HepG2 (cell line): ENCODE results near the gene NAPSA. TPM values are rescaled to one million over a fixed set of nuclear protein-coding genes. Genes with fewer than 3 reads are reported as not detected.

Source experiments
- CHD2 ChIP-seq: IDR thresholded peaks from 2 replicates; pipeline ENCODE4 v1.6.1; 2011; ENCODE audit warnings: low read depth, low read length, improper control_type of control experiment
- FOXJ3 ChIP-seq: sonication (generic); formaldehyde crosslinking; IDR thresholded peaks from 2 replicates; pipeline ENCODE4 v1.4.0; 2020; ENCODE audit warnings: missing genetic modification reagents, mild to moderate bottlenecking, borderline replicate concordance
- GABPB1 ChIP-seq: IDR thresholded peaks from 2 replicates; pipeline ENCODE4 v1.6.1; 2016; ENCODE audit warnings: mild to moderate bottlenecking, missing genetic modification reagents, moderate library complexity, missing compliant biosample characterization
- KDM5B ChIP-seq: sonication (generic); formaldehyde crosslinking; IDR thresholded peaks from 2 replicates; pipeline ENCODE4 v1.4.0; 2020; ENCODE audit warnings: missing genetic modification reagents, mild to moderate bottlenecking, borderline replicate concordance
- ZMYM4 ChIP-seq: sonication (generic); formaldehyde crosslinking; IDR thresholded peaks from 2 replicates; pipeline ENCODE4 v1.8.1; 2023; ENCODE audit warnings: mild to moderate bottlenecking, missing genetic modification reagents
- ZNF253 ChIP-seq: sonication (generic); formaldehyde crosslinking; IDR thresholded peaks from 2 replicates; pipeline ENCODE4 v1.8.0; 2022; ENCODE audit warnings: mild to moderate bottlenecking, missing genetic modification reagents, borderline replicate concordance
- ZNF619 ChIP-seq: sonication (generic); formaldehyde crosslinking; IDR thresholded peaks from 2 replicates; pipeline ENCODE4 v1.4.0; 2020; ENCODE audit warnings: mild to moderate bottlenecking, missing genetic modification reagents
- ZNF674 ChIP-seq: sonication (generic); formaldehyde crosslinking; IDR thresholded peaks from 2 replicates; pipeline ENCODE4 v1.5.0; 2020; ENCODE audit warnings: low read depth, mild to moderate bottlenecking, missing genetic modification reagents
- polyA plus RNA-seq, 8 experiments: library from polyadenylated mRNA; depleted of rRNA in 3 of 8; stranded (reverse) in 7 of 8; unstranded in 1 of 8; fragments of >200 nt; fragmentation: Illumina TruSeq in 4 of 8; extraction: Trizol in 4 of 8; gene quantifications; 2 replicates each; pipeline versions ENCODE4 v1.2.1 to v1.2.3, GENCODE V29; 2011 to 2016; ENCODE audit warnings: low read depth in 4 of 8, missing spikeins in 1 of 8, mixed read lengths in 1 of 8; ENCODE audit not compliant: insufficient read depth in 1 of 8
- total RNA-seq, 5 experiments: library from RNA; depleted of rRNA; stranded (reverse); fragments of >200 nt; fragmentation: Illumina TruSeq; extraction: Trizol; gene quantifications; 2 replicates each; pipeline ENCODE4 v1.2.3, GENCODE V29; 2016; ENCODE audit warnings: low read depth in 1 of 5
- TF ChIP-seq, protein P1 (sequence below): sonication (generic); formaldehyde crosslinking; IDR thresholded peaks from 2 replicates; pipeline ENCODE4 v1.5.0; 2020; ENCODE audit warnings: mild to moderate bottlenecking, missing genetic modification reagents, borderline replicate concordance

NAPSA gene
- total and polyA plus RNA-seq, 2 of the 13 experiments (the other 11 are each of a cell fraction or from before 2014, with no cell fraction given): not detected

DNA sequence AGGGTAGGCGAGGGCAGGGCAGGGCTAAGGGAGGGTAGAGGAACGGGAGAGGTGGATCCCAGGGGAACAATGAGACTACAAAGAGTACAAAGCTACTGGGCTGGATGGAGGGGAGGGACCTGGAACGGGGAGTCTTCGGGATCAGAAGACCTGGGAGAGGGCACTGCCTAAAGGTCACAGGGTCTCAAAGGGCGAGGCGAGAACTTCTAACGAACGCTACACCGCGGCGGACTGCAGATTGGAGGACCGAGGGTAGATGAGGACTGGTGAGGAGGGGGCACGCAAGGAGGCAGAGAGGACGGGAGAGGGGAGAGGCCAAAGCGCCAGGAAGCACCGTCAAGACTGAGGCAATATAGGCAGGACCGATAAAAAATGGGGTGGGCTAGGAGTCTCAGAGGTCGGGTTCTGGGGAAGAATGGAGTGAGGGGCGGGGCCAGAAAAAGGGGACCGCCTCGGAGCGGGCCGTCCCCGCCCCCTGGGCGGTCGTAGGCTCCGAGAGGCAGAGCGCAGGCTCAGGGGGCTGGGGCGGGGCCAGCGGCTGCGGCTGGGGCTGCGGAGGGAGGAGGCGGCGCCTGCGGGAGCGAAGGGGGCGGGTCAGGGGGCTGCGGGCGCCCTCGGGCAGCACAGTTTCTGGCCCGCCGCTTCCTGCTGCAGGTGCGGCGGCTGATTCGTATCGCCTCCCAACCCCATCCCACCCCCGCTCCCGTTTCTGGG lies 34.9 kb downstream of the NAPSA start (continued):
- TF ChIP-seq, protein P1, sequence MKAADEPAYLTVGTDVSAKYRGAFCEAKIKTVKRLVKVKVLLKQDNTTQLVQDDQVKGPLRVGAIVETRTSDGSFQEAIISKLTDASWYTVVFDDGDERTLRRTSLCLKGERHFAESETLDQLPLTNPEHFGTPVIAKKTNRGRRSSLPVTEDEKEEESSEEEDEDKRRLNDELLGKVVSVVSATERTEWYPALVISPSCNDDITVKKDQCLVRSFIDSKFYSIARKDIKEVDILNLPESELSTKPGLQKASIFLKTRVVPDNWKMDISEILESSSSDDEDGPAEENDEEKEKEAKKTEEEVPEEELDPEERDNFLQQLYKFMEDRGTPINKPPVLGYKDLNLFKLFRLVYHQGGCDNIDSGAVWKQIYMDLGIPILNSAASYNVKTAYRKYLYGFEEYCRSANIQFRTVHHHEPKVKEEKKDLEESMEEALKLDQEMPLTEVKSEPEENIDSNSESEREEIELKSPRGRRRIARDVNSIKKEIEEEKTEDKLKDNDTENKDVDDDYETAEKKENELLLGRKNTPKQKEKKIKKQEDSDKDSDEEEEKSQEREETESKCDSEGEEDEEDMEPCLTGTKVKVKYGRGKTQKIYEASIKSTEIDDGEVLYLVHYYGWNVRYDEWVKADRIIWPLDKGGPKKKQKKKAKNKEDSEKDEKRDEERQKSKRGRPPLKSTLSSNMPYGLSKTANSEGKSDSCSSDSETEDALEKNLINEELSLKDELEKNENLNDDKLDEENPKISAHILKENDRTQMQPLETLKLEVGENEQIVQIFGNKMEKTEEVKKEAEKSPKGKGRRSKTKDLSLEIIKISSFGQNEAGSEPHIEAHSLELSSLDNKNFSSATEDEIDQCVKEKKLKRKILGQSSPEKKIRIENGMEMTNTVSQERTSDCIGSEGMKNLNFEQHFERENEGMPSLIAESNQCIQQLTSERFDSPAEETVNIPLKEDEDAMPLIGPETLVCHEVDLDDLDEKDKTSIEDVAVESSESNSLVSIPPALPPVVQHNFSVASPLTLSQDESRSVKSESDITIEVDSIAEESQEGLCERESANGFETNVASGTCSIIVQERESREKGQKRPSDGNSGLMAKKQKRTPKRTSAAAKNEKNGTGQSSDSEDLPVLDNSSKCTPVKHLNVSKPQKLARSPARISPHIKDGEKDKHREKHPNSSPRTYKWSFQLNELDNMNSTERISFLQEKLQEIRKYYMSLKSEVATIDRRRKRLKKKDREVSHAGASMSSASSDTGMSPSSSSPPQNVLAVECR: peak; percentile 25; the same call in 1 of the 2 replicates
- TF ChIP-seq GABPB1 (CRISPR knock-in tag) (peak; percentile 43; the same call in 1 of the 2 replicates), ZNF619 (no peak), FOXJ3 (no peak), CHD2 (no peak), KDM5B (CRISPR knock-in tag) (0 out of 2 replicates have a peak, but pooled peaks have one; percentile 30), ZNF674 (CRISPR knock-in tag) (no peak), ZMYM4 (0 out of 2 replicates have a peak, but pooled peaks have one; percentile 15), ZNF253 (CRISPR knock-in tag) (no peak)
- TF ChIP-seq, all 625 proteins: peak for 34
